Keratinocyte (primary cell): ENCODE results near the gene DUSP22. TPM values are rescaled to one million over a fixed set of nuclear protein-coding genes. Genes with fewer than 3 reads are reported as not detected.

ENCODE experiments used
- DNase-seq: peaks from one replicate; pipeline ENCODE4 v3.0.0-alpha.2; 2011; ENCODE audit warnings: low read depth, missing footprints, low spot score
- FAIRE-seq: peaks from 2 replicates; lab custom pipeline; 2011; peaks lifted over from hg19 to GRCh38; lab: Jason Lieb, UNC
- H2AFZ ChIP-seq: 2 replicates; pipeline ENCODE4 v1.6.0; 2012; ENCODE audit warnings: low read length, control low read depth, inconsistent platforms; ENCODE audit not compliant: control insufficient read depth
- H3K27ac ChIP-seq: 2 replicates; pipeline ENCODE4 v1.5.1; 2011; ENCODE audit warnings: low read length; ENCODE audit not compliant: control insufficient read depth, insufficient read depth
- H3K27me3 ChIP-seq: 3 replicates; pipeline ENCODE4 v1.6.0; 2011; ENCODE audit warnings: low read length; ENCODE audit not compliant: control insufficient read depth, insufficient read depth; ENCODE audit errors: extremely low read depth
- H3K36me3 ChIP-seq, 2 experiments: 2 replicates in 1 of 2; 3 replicates in 1 of 2; pipeline ENCODE4 v1.5.1; 2011; ENCODE audit warnings: low read length in 2 of 2, mild to moderate bottlenecking in 1 of 2; ENCODE audit not compliant: control insufficient read depth in 2 of 2, insufficient read depth in 2 of 2; ENCODE audit errors: extremely low read depth in 1 of 2
- H3K4me1 ChIP-seq: 3 replicates; pipeline ENCODE4 v1.5.1; 2011; ENCODE audit warnings: low read length; ENCODE audit not compliant: control insufficient read depth, insufficient read depth; ENCODE audit errors: extremely low read depth
- H3K4me2 ChIP-seq: 3 replicates; pipeline ENCODE4 v1.6.0; 2011; ENCODE audit warnings: low read depth, low read length; ENCODE audit not compliant: control insufficient read depth, insufficient read depth; ENCODE audit errors: extremely low read depth
- H3K4me3 ChIP-seq, 3 experiments: fragments of 200-600 bp in 1 of 3; sonication (generic) in 1 of 3; 2 replicates in 2 of 3; 3 replicates in 1 of 3; pipeline ENCODE4 v1.5.1; 2011 to 2016; ENCODE audit warnings: low read length in 3 of 3, mild to moderate bottlenecking in 3 of 3, control low read depth in 2 of 3, inconsistent platforms in 1 of 3, low read depth in 1 of 3, mixed read lengths in 1 of 3, mixed run types in 1 of 3, moderate library complexity in 1 of 3; ENCODE audit not compliant: control insufficient read depth in 2 of 3, insufficient read depth in 2 of 3; ENCODE audit errors: extremely low read depth in 1 of 3
- H3K79me2 ChIP-seq: 2 replicates; pipeline ENCODE4 v1.6.0; 2012; ENCODE audit warnings: low read length; ENCODE audit not compliant: control insufficient read depth, insufficient read depth
- H3K9ac ChIP-seq: 3 replicates; pipeline ENCODE4 v1.6.0; 2011; ENCODE audit warnings: low read length; ENCODE audit not compliant: control insufficient read depth, insufficient read depth; ENCODE audit errors: extremely low read depth
- H3K9me1 ChIP-seq: 3 replicates; pipeline ENCODE4 v1.6.0; 2011; ENCODE audit warnings: low read length; ENCODE audit not compliant: control insufficient read depth, insufficient read depth; ENCODE audit errors: extremely low read depth
- H3K9me3 ChIP-seq: 2 replicates; pipeline ENCODE4 v1.5.1; 2012; ENCODE audit warnings: low read depth, low read length; ENCODE audit not compliant: control insufficient read depth
- H4K20me1 ChIP-seq: 3 replicates; pipeline ENCODE4 v1.6.0; 2011; ENCODE audit warnings: low read length; ENCODE audit not compliant: control insufficient read depth, insufficient read depth; ENCODE audit errors: extremely low read depth
- CTCF ChIP-seq, 3 experiments: IDR thresholded peaks in 1 of 3; conservative IDR thresholded peaks in 1 of 3; optimal IDR thresholded peaks in 1 of 3; 2 replicates in 2 of 3; 3 replicates in 1 of 3; pipeline versions ENCODE3 to v1.5.1; 2011; ENCODE audit warnings: low read length in 3 of 3, mild to moderate bottlenecking in 3 of 3, moderate library complexity in 2 of 3, control low read depth in 1 of 3, inconsistent platforms in 1 of 3; ENCODE audit not compliant: insufficient read depth in 2 of 3; ENCODE audit errors: extremely low read depth in 1 of 3
- EZH2 ChIP-seq: IDR thresholded peaks from one replicate; pipeline ENCODE4 v1.6.1; 2012; ENCODE audit warnings: inconsistent platforms, mild to moderate bottlenecking, low read length, moderate library complexity
- dilution Hi-C: fragments of 300-500 bp; cut with MboI; formaldehyde crosslinking; loops from one replicate; pipeline ENCODE4 v1.7.0; 2020; ENCODE audit warnings: low sequenced_read_pairs; ENCODE audit not compliant: extremely low pct_ligation_motif_present
- polyA plus RNA-seq, 5 experiments: library from polyadenylated mRNA; depleted of rRNA in 3 of 5; stranded (reverse) in 3 of 5; stranded (forward) in 1 of 5; unstranded in 1 of 5; fragments of >200 nt; gene quantifications; 1 replicate in 1 of 5; 2 replicates in 3 of 5; 3 replicates in 1 of 5; pipeline versions ENCODE4 v1.2.1 to v1.2.3, GENCODE V29; 2011 to 2012; ENCODE audit warnings: missing spikeins in 2 of 5, low read depth in 1 of 5, low replicate concordance in 1 of 5

Gene DUSP22
- polyA plus RNA-seq, 1 donor (not counting 4 experiments of a cell fraction or from before 2014, with no cell fraction given), result 17.3 TPM

GRCh38 chr6:346386-347030 is 54.2 kb downstream of the DUSP22 start:
- no peaks in the 10 kb centered on the region for H4K20me1 ChIP-seq
- H3K27ac ChIP-seq, result no peak overlapping the region
- H3K9me1 ChIP-seq, result no peaks in the 10 kb centered on the region
- dilution Hi-C loops, result no loop called here
- H3K4me1 ChIP-seq, result no peaks in the 10 kb centered on the region
- DNase-seq (no peak), FAIRE-seq (no peak)
- no peaks in the 10 kb centered on the region for H3K79me2 ChIP-seq
- H3K9ac ChIP-seq, result no peak overlapping the region
- H2AFZ ChIP-seq, result no peak overlapping the region
- H3K36me3 ChIP-seq, result peaks cover 2 to 3% of the 10 kb centered on the region in 2 experiments
- H3K27me3 ChIP-seq, result no peaks in the 10 kb centered on the region
- H3K9me3 ChIP-seq, result peaks cover 7% of the 10 kb centered on the region
- no peak for TF ChIP-seq EZH2
- TF ChIP-seq CTCF (optimal IDR thresholded peaks at IDR 0.05 in 1 of 3, IDR thresholded peaks at IDR 0.05 in 1 of 3, conservative IDR thresholded peaks at IDR 0.05 in 1 of 3; ENCODE audit: extremely low read depth in 1 of 3, insufficient read depth in 2 of 3, low read length in 3 of 3), result no peak
- H3K4me2 ChIP-seq, result no peak overlapping the region
- no peak overlapping the region for H3K4me3 ChIP-seq

GRCh38 chr6:347232-347631 is 54.9 kb downstream of the DUSP22 start:
- no peaks in the 10 kb centered on the region for H3K9me1 ChIP-seq
- DNase-seq (no peak), FAIRE-seq (no peak)
- no peak overlapping the region for H3K27ac ChIP-seq
- no peaks in the 10 kb centered on the region for H3K79me2 ChIP-seq
- H3K4me3 ChIP-seq, result no peak overlapping the region
- no peak overlapping the region for H3K9ac ChIP-seq
- H3K27me3 ChIP-seq, result no peaks in the 10 kb centered on the region
- no peaks in the 10 kb centered on the region for H3K4me1 ChIP-seq
- no peak for TF ChIP-seq EZH2
- TF ChIP-seq CTCF (optimal IDR thresholded peaks at IDR 0.05 in 1 of 3, IDR thresholded peaks at IDR 0.05 in 1 of 3, conservative IDR thresholded peaks at IDR 0.05 in 1 of 3; ENCODE audit: extremely low read depth in 1 of 3, insufficient read depth in 2 of 3, low read length in 3 of 3), result no peak
- H2AFZ ChIP-seq, result no peak overlapping the region
- no peaks in the 10 kb centered on the region for H4K20me1 ChIP-seq
- H3K4me2 ChIP-seq, result no peak overlapping the region
- H3K9me3 ChIP-seq, result peaks cover 7% of the 10 kb centered on the region
- H3K36me3 ChIP-seq, result peaks cover 3 to 4% of the 10 kb centered on the region in 2 experiments
- dilution Hi-C loops, result no loop called here
